HuH-7 (cell line): ENCODE measurements around the gene DGKQ.
"Not testable (repeated sequence)": the region's sequence is repeated elsewhere in the genome, so short reads cannot be mapped to it uniquely, and the experiment has no call there.

Experiments
- DNase-seq: peaks from one replicate; pipeline ENCODE4 v3.0.0; 2011; ENCODE audit warnings: low spot score

The DGKQ gene

DNA sequence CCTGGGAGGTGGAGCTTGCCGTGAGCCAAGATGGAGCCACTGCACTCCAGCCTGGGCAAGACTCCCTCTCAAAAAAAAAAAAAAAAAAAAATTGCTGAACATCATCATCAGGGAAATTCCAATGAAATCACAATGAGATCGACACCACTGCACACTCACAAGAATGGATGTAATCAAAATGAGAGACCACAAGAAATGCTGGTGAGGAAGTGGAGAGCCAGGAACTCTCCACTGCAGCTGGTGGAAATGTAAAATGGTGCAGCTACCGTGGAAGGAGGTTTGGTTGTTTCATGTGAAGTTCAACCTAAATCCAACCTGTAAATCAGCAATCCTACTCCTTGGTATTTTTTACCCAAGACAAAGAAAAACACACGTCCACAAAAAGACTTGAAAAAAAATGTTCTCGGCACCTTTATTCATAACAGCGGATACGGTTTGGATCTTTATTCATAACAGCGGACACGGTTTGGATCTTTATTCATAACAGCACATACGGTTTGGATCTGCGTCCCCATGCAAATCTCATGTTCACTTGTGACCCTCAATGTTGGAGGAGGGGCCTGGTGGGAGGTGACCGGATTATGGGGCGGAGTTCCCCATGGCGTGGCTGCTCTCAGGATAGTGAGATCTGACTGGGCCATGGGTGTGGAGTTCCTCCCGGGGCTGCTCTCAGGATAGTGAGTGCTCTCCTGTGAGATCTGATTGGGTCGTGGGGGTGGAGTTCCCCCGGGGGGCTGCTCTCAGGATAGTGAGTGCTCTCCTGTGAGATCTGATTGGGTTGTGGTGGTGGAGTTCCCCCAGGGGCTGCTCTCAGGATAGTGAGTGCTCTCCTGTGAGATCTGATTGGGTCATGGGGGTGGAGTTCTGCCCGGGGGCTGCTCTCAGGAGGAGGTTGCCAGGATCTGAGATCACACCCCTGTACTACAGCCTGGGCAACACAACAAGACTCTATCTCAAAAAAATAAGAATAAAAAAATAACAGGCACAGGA lies 49.0 kb downstream of the DGKQ start:
- DNase-seq: no peak

DNA sequence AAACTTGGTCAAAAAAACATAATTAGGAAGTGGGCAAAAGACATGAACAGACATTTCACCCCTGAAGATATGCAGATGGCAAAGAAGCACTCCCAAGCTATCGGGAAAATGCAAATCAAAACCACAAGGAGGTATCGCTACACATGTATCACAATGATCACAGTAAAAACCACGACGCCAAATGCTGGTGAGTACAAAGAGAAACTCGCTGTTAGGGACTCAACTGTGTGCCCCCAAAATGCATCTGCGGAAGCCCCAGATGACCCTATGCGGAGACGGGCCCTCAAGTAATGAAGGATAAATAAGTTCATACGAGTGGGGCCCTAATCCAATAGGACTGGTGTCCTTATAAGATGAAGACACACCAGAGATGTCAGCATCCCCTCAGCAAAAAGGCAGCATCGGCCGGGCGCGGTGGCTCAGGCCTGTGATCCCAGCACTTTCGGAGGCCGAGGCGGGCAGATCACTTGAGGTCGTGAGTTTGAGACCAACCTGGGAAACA lies 51.5 kb downstream of the DGKQ start:
- DNase-seq: no peak

DNA sequence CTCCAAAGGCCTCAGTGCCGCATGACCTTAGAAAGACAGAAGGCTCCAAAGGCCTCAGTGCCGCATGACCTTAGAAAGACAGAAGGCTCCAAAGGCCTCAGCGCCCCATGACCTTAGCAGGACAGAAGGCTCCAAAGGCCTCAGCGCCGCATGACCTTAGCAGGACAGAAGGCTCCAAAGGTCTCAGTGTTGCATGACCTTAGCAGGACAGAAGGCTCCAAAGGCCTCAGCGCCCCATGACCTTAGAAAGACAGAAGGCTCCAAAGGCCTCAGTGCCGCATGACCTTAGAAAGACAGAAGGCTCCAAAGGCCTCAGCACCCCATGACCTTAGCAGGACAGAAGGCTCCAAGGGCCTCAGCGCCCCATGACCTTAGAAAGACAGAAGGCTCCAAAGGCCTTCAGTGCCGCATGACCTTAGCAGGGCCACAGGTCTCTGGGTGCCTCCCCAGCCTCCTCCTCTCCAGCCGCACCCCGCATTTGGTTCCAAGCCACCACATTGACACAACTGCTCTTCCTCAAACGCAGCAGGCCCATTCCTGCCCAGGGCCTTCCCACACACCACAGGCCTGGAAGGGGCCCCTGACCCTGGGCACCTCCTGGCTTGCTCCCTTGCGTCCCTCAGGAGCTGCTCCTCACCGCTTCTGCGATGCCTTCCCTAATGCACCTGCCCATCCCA lies 54.2 kb downstream of the DGKQ start:
- not testable (repeated sequence) for DNase-seq

DNA sequence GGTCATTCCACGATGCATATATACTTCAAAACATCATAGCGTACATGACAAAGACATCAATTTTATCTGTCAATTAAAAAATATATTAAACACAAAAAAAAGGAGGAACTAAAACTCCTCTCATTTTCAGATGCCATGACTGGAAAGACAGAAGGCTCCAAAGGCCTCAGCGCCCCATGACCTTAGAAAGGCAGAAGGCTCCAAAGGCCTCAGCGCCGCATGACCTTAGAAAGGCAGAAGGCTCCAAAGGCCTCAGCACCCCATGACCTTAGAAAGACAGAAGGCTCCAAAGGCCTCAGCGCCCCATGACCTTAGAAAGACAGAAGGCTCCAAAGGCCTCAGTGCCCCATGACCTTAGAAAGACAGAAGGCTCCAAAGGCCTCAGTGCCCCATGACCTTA lies 54.8 kb downstream of the DGKQ start:
- not testable (repeated sequence) for DNase-seq

DNA sequence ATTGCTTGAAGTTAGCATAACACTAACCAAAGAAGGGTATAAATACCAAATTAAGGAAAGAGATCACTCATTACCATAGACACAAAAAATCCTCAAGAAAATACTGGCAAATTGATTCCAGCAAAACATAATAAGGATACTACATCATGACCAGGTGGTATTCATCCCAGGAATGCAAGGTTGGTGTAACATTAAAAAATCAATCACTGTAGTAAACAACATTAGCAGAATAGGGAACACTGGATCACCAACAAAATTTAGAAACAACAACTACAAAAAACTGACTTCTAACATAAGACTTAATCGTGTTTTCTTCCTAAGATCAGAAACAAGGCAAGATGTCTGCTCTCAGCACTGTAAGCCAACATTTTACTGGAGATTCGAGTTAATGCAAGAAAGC lies 55.4 kb downstream of the DGKQ start:
- no peak for DNase-seq

DNA sequence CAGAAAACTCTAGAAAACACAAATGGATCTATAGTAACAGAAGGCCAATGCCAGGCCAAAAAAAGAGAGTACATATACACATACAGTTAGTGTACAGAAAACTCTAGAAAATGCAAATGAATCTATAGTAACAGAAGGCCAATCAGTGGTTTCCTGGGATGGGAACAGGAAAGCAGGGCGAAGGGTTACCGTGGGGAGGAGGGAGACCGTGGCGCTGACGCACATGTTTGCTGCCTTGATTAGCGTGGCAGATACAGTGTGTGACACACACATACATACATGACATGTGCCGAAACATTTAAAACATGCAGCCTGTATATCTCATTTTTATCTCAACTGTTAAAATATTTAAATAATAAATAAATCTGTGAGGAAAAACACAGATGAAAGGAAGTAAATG lies 55.9 kb downstream of the DGKQ start:
- no peak for DNase-seq

DNA sequence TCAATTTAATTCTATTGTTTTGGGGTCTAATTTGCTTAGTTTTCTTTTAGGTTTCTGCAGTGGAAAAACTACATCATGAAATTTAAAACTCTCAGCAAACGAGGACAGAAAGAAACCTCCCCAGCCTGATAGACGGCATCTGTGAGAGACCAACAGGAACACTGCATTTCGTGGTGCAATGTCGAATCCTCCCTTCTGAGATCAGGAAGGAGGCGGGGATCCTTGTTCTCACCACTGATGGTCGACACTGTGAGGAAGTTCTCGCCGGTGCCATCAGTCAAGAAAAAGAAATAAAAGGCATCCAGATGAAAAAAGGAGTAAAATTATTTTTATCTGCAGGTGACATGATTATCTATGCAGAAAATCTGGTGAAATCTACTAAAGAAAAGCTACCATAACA lies 57.8 kb downstream of the DGKQ start:
- no peak for DNase-seq

DNA sequence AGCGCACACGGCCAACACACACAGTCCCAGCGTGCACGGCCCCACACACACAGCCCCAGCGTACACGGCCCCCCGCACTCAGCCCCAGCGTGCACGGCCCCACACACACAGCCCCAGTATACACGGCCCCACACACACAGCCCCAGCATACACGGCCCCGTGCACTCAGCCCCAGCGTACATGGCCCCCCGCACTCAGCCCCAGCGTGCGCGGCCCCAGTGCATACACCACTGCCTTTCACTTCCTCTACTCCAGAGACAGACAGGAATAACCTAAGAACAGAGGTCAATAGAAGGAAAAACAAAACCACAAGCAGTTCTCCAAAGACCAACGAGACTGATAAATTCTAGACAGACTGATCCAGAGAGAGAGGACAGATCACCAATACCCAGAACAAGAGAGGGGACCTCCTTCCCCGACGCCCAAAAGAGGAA lies 58.3 kb downstream of the DGKQ start:
- no peak for DNase-seq

DNA sequence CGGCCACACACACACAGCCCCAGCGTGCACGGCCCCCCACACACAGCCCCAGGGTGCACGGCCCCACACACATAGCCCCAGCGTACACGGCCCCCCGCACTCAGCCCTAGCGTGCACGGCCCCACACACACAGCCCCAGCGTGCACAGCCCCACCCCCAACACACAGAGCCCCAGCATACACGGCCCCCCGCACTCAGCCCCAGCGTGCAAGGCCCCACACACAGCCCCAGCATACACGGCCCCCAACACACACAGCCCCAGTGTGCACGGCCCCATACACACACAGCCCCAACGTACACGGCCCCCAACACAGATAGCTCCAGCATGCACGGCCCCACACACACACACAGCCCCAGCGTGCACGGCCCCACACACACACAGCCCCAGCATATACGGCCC lies 58.8 kb downstream of the DGKQ start:
- no peak for DNase-seq

DNA sequence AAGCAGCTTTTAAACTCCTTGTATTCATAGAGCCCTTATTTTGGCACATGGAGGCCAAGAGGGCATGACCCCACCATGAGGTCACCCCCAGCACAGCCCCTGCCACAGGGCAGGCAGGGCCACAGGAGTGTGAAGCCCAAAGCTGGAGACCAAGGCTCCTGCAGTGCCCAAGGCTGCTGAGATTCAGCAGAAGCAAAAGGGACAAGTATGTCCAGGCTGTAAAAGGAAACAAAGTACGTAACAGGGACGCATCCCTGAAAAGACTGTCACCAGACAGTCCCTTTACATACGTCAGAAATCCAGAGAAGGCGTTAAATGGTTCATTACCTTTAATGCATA lies 60.1 kb downstream of the DGKQ start:
- DNase-seq: no peak

DNA sequence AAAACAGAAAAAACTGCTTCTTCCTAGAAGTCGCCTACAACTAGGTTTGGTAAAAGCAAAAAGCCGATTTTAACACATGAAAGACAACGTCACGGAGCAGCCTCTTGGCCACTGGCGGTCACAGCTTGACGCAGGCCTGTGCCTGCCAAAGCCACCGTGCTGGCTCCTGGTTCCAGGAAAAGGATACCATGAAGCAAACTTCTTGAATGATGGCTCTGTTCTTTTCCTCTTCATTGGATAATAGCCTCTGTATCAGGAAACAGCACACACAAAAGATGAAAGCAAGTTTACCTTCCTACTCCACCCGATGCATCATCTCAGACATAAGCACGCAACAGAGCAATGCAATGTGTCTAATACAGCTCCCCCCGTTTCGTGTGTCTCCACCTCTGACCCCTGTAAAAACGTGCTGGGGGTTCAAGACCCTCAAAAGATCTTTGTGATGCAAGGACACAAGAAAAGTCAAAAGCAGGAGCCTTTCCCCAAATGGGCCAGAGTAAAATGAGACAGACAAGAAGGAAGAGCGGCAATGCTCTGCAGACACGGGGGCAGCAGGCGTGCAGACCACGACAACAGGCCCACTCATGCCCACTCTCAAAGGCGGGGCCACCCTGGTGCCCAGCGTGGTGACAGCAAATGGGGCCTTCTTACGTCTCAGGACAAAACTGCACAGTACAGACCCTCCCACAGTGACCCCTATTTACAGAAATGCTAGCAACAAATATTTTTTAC lies 60.7 kb downstream of the DGKQ start:
- no peak for DNase-seq

DNA sequence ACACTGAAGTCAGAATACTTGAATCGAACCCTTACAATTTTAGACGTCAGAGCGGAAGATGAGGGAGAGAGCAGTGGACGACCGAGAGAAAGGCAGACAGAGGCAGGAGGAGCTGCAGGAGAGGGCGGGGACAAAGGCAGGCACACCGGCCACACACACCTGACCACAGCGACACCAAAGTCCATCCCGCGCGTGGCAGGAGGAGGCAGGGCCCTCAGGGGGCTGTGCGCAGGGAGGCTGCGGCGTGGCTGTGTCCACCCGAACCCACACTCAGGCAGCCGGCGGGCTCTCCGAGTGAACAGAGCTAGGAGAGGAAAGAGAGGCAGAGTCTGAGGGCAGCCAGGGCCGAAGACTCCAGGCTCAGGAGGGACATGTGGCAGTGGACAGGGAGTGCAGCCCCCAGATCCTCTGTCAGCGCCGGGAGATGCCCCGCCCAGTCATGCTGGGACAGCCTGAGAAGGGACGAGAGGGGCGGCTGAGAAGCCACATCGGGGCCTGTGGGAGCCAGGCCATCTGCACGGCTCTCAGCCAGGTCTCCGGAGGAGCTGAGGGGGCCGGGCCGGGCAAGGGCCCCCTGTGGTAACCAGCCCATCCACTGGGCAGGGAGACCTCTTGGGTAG lies 61.4 kb downstream of the DGKQ start:
- no peak for DNase-seq

DNA sequence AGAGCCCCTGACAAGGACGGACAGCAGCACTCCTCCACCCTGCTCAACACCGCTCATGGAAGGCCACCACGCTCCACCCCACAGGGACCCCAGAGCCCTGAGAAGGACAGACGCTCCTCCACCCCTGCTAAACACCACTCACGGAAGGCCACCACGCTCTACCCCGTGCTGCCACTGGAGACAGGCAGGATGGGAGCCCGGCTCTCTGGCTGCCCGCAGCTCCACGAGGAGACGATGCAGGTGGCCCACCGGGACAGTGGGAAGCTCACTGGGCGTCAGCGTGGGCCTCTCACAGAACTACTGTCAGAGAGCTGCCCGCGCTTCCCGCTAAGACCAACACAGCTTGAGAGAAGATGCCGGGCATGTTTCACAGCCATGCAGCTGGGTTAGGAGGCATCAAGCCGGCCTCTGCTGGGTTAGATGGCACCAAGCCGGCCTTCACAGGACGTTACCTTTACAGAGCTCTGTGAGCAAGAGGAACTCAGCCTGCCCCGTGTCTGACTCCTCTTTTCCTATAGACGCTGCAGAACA lies 62.1 kb downstream of the DGKQ start:
- DNase-seq: no peak

DNA sequence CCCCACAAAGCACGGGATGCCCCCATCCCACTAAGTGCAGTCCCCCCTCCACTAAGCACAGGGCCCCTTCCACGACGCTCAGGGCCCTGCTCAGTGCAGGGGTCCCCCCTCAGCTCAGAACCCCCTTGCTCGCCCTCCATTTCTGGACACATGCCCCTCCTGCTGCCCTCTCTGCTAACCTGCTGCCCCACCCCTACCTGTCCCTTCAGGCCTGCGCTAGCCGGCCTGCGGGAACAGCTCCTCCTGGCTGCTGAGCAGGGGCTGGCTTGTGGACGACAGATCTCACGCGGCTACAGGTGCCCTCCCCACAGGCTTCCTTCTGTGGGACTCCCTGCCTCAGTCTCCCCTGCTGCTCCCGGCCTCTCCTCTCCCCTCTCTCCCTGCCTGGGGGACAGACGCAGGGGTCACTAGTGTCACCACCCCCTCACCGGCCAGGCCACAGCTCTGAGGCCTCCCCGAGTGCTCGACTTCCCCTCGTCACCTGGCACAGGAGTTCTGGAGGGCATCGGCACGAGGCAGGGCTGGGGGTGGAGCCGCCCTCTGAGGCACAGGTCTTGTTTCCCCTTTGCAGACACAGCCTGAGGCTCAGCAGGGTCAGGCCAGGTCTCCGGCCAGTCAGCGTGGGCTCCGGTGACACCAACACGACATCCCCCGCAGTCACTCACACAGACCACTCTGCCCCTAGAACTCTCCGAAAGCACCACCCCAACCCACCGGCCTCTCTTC lies 62.8 kb downstream of the DGKQ start:
- DNase-seq: no peak

DNA sequence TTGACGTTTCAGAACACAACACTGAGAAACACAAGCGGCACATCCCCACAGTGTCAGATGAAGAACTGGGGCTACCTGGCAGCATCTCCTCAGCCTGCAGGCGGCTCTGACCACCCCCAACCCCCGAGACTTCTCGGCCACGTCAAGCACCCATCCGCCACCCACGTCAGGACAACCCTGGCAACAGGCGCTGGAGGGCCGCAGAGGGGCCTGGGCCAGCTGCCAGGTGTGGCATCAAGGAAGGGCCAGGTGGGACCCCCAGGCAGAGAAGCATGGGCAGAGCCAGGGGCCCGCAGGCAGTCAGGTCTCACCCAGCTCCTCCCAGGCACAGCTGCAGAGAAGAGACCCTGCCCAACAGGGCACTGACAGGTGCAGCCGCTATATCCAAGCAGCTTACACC lies 63.5 kb downstream of the DGKQ start:
- DNase-seq: no peak

DNA sequence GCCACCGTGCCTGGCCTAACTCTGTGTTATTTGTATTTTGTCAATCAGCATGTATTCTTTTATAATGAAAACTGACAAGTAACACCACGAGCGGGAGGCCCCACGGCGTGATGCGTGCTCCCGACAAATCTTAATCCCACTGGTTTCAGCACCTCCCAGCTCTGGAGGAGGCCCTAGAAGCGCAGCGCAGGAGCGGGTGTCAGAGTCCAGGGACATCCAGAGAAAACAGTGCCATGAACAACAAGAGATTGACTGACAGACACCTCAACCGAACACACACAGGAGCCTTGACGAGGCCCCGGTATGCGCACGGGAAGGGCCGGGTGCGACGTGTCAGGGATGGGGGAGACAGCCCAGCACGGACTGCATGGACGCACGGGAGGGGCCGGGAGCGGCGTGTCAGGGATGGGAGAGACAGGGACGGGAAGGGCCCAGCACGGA lies 64.2 kb downstream of the DGKQ start:
- DNase-seq: no peak
